Globus pallidus (tissue), 1 donor: ENCODE data around the gene FAM53A.

ENCODE experiments used
- DNase-seq: peaks from one replicate; pipeline ENCODE4 v3.0.0-alpha.2; 2015; ENCODE audit warnings: low spot score

FAM53A gene, protein sequence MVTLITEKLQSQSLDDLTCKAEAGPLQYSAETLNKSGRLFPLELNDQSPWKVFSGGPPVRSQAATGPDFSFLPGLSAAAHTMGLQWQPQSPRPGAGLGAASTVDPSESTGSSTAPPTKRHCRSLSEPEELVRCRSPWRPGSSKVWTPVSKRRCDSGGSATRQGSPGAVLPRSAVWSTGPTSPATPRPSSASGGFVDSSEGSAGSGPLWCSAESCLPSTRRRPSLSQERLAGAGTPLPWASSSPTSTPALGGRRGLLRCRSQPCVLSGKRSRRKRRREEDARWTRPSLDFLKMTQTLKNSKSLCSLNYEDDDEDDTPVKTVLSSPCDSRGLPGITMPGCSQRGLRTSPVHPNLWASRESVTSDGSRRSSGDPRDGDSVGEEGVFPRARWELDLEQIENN

DNA sequence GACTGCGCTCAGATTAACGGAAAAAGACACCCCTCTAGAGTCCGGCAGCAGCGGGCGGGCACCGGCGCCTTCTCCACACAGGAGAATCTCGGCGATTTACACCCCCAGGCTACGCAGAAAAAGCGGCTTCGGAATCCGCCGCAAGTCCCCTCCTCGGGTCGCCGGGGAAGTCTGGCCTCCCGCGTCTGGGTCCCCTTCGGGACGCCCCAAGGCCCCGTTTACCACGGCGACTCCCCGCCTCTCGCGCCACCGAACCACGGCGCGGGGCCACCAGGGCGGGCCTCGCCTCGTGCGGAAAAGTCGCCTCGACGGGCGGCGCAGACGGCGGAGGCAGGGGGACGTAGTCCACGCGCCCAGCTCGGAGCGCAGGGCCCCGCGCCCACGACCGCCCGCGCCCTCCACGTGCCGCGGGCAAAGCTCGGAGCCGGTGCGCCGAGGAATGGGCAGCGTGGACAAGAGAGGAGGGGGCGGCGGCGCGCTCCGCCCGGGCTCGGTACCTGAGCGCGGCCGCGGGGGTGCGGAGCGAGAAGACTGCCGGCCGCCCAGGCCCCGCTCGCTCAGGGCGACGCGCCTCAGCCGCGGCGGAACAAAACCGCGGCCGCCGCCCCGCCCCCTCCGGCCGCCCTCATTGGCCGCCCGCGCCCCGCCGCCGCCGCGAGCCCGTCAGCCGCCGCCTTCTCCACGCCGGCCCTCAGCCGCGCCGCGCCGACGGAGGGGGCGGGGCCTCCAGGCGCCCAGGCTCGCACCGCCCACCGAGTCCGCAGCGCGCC is at the start of gene FAM53A:
FAM53A (minus strand) TSS at position 578 of the 770 bp plus-strand sequence. CDS start 15,572 bp downstream, outside the sequence.
- DNase-seq, result peak; percentile 83

- DNase-seq, result no peak
These were observed 48.8 kb upstream of the FAM53A start for GRCh38 chr4:1732911-1733310.

DNA sequence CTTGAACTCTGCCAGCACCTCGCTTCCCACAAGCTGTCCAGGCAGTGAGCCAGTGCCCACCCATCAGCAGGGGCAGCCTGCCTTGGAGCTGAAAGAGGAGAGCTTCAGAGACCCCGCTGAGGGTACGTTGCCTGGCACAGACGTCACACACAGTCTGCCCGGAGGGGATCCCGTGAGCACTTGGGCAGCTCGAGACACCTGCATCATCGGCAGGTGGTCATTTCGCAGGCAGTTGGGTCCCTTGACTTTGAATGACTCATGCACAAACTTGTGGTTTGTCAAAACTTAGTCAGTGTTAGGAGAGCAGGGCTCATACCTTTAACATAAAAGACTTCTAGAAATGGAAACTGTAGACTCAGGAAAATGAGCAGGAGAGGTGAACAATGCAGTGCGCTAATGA is 47.1 kb upstream of the FAM53A start:
- no peak for DNase-seq

DNA sequence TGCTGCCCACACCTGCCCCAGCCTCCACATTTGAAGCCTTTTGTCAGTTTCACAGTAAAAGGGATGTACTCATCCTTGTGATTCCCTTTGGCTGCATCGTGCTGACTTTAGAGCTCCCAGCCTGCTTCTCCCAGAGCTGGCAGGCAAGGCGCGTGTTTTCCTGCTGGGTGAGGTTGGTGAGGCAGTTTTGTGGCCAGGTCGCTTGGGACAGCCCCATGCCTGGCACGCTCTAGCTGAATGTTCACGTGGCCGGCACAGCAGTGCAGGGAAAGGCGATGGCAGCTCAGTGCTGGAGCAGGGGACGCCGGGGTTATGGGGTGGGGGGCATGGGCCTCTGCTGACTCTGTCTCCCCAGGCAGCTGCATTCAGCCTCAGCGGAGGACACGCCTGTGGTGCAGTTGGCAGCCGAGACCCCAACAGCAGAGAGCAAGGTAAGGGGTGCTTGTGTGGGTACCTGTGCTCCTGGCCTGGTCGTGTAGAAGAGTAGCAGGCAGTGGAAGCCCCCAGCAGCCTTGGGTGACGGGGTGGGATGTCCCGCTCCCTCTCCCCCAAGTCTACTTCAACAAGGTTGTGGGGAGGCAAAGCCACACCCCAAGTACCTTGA is 46.5 kb upstream of the FAM53A start:
- no peak for DNase-seq

DNA sequence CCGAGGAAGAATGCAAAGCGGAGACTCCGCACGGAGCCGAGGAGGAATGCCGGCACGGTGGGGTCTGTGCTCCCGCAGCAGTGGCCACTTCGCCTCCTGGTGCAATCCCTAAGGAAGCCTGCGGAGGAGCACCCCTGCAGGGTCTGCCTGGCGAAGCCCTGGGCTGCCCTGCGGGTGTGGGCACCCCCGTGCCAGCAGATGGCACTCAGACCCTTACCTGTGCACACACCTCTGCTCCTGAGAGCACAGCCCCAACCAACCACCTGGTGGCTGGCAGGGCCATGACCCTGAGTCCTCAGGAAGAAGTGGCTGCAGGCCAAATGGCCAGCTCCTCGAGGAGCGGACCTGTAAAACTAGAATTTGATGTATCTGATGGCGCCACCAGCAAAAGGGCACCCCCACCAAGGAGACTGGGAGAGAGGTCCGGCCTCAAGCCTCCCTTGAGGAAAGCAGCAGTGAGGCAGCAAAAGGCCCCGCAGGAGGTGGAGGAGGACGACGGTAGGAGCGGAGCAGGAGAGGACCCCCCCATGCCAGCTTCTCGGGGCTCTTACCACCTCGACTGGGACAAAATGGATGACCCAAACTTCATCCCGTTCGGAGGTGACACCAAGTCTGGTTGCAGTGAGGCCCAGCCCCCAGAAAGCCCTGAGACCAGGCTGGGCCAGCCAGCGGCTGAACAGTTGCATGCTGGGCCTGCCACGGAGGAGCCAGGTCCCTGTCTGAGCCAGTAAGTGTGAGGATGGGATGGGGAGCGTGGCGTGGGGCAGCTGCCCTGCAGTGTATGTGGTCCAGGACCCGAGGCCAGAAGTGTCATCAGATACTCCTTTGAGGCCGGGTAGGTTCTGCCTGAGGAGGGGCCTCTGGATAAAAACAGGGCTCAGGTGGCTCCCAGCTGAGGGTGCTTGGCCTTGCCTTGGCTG is 44.2 kb upstream of the FAM53A start:
- DNase-seq, result no peak

DNA sequence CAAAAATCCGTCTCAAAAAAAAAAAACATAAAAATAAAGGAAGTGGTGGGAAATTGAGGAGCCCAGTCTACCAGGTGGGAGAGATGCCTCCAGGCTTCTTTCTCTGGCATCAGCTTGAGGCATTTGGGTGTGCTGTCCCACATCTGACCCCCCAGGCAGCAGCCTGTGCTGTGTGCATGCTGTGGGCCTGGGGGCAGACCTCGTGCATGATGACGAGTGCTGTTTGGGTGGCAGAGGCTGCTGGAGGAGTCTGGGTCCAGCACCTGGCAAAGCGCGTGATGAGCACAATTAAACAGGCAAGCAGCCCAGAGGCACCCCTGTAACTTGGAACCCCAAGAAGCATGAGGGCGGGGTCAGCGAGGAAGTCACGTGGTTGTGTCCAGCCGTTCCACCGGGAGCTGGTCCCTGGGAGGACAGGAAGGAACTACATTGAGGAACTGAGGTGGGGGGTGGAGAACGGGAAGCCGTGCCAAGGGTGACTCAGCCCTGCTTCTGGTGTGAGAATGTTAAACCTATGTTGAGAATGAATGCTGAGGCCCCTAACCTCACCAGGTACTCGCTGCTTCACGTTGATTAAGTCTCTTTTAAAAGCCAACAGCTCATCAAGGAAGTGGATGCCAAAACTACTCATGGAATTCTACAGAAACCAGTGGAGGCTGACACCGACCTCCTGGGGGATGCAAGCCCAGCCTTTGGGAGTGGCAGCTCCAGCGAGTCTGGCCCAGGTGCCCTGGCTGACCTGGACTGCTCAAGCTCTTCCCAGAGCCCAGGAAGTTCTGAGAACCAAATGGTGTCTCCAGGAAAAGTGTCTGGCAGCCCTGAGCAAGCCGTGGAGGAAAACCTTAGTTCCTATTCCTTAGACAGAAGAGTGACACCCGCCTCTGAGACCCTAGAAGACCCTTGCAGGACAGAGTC is 43.3 kb upstream of the FAM53A start:
- no peak for DNase-seq

GRCh38 chr4:1726146-1726934 is 42.2 kb upstream of the FAM53A start:
- DNase-seq, result peak; percentile 89

DNA sequence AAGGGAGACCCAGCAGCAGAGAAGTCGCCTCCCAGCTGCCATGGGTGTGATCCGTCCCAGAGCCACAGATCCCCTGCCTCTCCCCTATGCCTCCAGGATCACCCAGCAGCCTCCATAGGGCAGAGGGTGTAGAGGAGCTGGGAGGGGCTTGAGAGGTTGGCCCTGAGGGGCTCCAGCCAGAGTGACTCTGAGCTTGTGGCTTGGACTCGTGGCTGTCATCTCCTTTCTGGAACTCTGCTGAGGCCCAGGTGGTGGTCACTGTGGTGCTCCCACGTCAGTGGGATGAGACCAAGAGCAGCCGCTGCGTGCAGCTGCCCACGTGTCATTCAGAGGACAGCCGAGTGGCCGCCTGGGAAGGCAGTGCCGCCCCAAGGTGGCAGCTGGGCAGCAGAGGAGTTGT is 41.4 kb upstream of the FAM53A start:
- no peak for DNase-seq

DNA sequence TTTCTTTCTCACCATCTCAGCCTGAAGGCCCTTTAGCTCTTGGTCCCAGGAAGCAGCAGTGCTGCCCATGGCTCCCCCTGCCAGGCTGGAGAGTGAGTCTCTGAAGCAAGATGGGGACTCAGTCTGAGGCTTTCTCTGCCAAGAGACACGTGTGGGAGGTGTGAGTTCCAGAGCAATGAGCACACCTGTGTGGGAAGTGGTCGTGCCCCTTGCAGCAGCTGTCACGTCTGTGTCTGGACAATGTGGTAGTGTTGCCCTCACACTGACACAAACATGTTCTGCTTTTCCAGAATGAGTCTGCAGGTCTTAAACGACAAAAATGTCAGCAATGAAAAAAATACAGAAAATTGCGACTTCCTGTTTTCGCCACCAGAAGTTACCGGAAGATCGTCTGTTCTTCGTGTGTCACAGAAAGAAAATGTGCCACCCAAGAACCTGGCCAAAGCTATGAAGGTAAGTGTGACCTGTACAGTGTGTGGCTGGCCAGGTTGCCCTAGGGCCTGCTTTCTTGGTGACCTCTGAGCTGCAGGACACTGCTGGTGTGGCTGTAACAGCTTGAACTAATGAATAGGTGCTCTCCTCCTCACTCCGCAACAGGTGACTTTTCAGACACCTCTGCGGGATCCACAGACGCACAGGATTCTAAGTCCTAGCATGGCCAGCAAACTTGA is 39.2 kb upstream of the FAM53A start:
- DNase-seq, result no peak

- no peak for DNase-seq
These were observed 38.5 kb upstream of the FAM53A start for GRCh38 chr4:1722551-1723118.

DNA sequence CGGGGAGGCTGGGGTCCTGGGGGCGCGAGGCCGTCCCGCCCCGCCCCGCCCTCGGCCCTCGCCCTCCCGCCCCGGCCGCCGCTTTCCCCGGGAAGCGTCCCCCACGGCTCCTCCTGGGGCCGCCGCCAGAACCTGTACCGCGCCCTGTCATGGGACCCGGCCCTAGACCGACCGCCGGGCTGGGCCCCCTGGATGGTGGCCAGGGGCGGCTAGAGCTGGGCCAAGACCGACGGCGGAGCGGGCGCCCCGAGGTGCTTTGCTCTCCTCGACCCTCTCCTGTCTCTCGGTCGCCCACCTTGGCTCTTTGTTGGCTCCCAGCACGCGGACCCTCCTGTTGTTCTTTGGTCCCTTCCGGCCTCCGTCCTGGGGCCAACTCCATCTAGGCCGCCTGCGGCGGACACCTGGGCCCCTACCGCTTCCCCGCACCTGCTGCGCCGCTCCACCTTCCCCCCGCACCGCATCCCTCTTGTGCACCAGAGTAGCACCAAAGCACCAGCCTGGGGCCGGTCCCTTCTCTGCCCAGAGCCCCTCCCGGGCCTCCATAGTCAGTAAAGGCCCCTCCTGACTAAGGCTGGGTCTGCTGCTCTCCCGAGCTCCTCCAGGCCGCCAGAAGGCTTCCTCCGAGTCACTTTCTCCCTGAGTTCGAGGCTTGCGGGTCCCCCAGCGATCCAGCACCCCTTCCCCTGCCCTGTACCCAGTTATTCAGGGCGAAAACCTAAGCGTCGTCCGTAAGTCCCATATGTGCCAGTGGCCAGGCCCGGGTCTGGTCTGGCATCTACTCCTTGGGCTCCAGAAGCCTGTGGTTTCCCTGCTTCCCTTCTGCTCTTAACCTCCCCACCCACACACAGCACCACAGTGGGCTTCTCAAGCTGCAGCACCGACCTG is 37.8 kb upstream of the FAM53A start:
- DNase-seq, result no peak

- DNase-seq, result peak; percentile 94
These were observed 37.0 kb upstream of the FAM53A start, which contains the start of the genes TACC3 and TMEM129 for GRCh38 chr4:1721003-1721665. TSS of gene TACC3 (plus strand) at chr4:1721521. CDS start at chr4:1723422, 1,901 bp downstream. TSS of gene TMEM129 (minus strand) at chr4:1721323. CDS start at chr4:1720837, 486 bp downstream.

- DNase-seq, result peak; percentile 36
These were observed 36.3 kb upstream of the FAM53A start for GRCh38 chr4:1720163-1720983.

DNA sequence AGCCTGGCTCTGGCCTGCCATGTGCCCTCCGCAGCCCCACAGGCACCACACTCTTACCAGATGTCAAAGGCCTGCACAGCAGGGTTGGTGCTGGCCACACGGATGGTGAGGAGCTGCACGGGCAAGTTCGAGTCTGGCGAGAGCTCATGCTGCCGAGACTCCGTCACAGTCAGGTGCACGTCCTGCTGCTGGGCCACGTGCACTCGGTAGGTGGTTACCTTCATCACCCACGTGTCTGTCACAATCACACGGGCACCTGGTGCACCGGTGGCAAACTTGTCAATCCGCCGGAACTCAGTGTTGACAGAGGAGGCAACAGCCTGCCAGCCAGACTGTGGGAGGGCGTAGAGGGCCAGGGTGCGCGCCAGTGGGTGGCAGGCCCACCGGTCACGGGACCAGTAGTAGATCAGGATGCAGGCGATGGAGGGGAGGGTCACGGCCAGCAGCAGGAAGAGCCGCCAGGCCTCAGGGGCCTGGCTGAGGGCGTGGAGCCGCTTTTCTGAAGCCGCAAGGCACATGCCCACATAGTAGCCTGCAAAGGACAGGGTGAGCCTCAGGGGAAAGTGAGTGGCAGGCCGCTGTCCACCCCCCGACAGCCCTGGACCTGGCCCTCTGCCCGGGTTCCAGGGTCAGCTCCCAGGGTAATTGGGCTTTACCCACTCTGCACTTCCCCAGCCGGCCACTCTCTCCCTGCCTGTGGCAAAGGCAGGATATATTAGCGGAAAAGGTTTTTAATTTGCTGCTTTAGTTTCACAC is 34.2 kb upstream of the FAM53A start:
- no peak for DNase-seq
